Measurements from ENCODE around the gene PUM2. TPM values are rescaled to one million over a fixed set of nuclear protein-coding genes. Genes with fewer than 3 reads are reported as not detected.

Gene PUM2
- total RNA-seq, 1 donor from 2014 or later, result 22.4 TPM

GRCh38 chr2:20292984-20293383 lies 57.7 kb downstream of the PUM2 start:
- no peak for DNase-seq (ENCODE audit: low spot score in 2 of 2)
- H3K36me3 ChIP-seq, result peaks cover 25 to 65% of the 10 kb centered on the region in 2 donors
- H3K4me1 ChIP-seq, result no peaks in the 10 kb centered on the region
- no peak overlapping the region for H3K27ac ChIP-seq
- H3K4me3 ChIP-seq, result no peak overlapping the region
- no peak for TF ChIP-seq CTCF (IDR thresholded peaks at IDR 0.05)
- no peaks in the 10 kb centered on the region for H3K27me3 ChIP-seq
- no peaks in the 10 kb centered on the region for H3K9me3 ChIP-seq
- intact Hi-C loops (cut with DNase I), result no loop called here

- Histone ChIP-seq H3K9me3 (no peaks in the 10 kb centered on the region), H3K36me3 (peaks cover 26 to 55% of the 10 kb centered on the region in 2 donors), H3K4me3 (no peak overlapping the region), H3K27me3 (no peaks in the 10 kb centered on the region), H3K27ac (no peak overlapping the region), H3K4me1 (no peaks in the 10 kb centered on the region)
- intact Hi-C loops (cut with DNase I), result no loop called here
- TF ChIP-seq CTCF (IDR thresholded peaks at IDR 0.05), result no peak
- no peak for DNase-seq (ENCODE audit: low spot score in 2 of 2)
These were observed 58.7 kb downstream of the PUM2 start for GRCh38 chr2:20291846-20292408.

GRCh38 chr2:20291106-20291564 lies 59.5 kb downstream of the PUM2 start:
- Histone ChIP-seq H3K9me3 (no peaks in the 10 kb centered on the region), H3K36me3 (peaks cover 20 to 48% of the 10 kb centered on the region in 2 donors), H3K27ac (no peak overlapping the region), H3K4me3 (no peak overlapping the region), H3K27me3 (no peaks in the 10 kb centered on the region), H3K4me1 (no peaks in the 10 kb centered on the region)
- intact Hi-C loops (cut with DNase I), result no loop called here
- no peak for DNase-seq (ENCODE audit: low spot score in 2 of 2)
- peak in 1 of 3 experiments; percentile 50 for TF ChIP-seq CTCF (IDR thresholded peaks at IDR 0.05)

DNA sequence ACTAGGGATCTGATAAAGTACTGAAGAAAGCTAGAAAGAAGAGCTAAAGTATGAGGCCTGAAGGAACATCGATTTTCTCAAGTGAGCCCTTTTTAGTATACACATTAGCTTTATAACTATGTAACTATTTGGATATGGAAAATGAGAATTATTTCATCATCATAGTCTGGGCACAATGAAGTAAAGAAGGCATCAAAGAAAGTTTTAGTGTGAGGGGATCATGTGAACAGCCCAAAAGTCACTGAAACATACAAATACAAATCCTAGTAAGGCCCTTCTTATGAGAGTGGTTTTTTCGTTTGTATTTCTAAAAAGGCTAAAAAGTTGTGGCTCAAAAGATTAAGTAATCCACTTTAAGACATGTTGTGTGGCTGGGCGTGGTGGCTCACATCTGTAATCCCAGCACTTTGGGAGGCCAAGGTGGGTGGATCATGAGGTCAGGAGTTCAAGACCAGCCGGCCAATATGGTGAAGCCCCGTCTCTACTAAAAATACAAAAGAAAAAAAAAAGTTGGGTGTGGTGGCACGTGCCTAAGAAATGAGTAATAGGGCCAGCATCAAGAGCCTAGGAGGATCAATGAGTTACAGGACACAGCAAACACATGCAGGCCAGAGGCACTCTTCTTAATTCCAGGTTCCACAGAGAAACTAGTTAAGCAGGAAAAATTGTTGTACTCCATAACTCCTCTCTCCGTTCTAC lies 61.9 kb downstream of the PUM2 start:
- Histone ChIP-seq H3K4me1 (no peaks in the 10 kb centered on the region), H3K27me3 (no peaks in the 10 kb centered on the region), H3K9me3 (no peaks in the 10 kb centered on the region), H3K36me3 (peaks cover 13 to 32% of the 10 kb centered on the region in 2 donors), H3K4me3 (no peak overlapping the region), H3K27ac (no peak overlapping the region)
- DNase-seq (ENCODE audit: low spot score in 2 of 2), result no peak
- intact Hi-C loops (cut with DNase I), result no loop called here
- no peak for TF ChIP-seq CTCF (IDR thresholded peaks at IDR 0.05)

DNA sequence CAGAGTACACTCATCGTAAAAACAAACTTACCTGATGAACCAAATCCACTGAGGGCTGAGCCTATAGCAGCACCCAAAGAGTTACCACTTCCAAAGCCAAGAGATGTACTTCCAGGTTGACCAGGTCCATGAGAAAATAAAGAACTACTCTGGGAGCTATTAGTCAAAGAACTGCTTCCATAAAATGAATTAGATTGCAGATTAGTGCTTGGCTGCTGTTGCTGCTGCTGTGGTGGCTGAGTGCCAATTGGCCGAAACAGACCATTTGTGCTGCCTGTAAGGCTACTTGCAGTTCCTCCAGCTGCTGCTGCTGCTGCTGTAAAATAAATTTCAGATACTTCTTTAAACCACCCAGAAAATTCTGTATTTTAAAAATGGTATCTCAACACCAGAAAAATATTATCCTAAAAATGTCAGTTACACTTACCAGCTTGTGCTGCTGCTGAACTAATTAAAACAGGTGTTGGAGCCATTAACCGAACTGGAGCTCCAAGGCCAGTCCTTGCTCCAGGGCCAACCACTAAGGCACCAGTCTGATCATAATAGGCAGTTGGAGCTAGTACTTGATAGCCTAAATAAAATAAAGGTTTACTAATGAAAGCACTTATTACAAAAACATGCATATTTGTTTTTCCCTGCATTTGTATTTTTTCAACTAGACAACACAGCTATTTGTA lies 67.6 kb downstream of the PUM2 start:
- Histone ChIP-seq H3K4me3 (no peak overlapping the region), H3K36me3 (peaks cover 25 to 30% of the 10 kb centered on the region in 2 donors), H3K9me3 (no peaks in the 10 kb centered on the region), H3K4me1 (peaks cover 0 to 2% of the 10 kb centered on the region in 2 donors), H3K27me3 (no peaks in the 10 kb centered on the region), H3K27ac (no peak overlapping the region)
- intact Hi-C loops (cut with DNase I), result no loop called here
- TF ChIP-seq CTCF (IDR thresholded peaks at IDR 0.05), result no peak
- DNase-seq (ENCODE audit: low spot score in 2 of 2), result no peak
